VCaP (cell line): Measurements from ENCODE around the gene BRMS1L.

Experiments
- H3K27ac ChIP-seq: fragments of 450-650 bp; 2 replicates; pipeline ENCODE4 v1.5.1; 2017
- TF ChIP-seq, protein P1 (sequence below): fragments of 450-650 bp; conservative IDR thresholded peaks from 2 replicates; pipeline ENCODE4 v1.5.1; 2017; ENCODE audit warnings: mild to moderate bottlenecking, moderate library complexity

The BRMS1L gene

DNA sequence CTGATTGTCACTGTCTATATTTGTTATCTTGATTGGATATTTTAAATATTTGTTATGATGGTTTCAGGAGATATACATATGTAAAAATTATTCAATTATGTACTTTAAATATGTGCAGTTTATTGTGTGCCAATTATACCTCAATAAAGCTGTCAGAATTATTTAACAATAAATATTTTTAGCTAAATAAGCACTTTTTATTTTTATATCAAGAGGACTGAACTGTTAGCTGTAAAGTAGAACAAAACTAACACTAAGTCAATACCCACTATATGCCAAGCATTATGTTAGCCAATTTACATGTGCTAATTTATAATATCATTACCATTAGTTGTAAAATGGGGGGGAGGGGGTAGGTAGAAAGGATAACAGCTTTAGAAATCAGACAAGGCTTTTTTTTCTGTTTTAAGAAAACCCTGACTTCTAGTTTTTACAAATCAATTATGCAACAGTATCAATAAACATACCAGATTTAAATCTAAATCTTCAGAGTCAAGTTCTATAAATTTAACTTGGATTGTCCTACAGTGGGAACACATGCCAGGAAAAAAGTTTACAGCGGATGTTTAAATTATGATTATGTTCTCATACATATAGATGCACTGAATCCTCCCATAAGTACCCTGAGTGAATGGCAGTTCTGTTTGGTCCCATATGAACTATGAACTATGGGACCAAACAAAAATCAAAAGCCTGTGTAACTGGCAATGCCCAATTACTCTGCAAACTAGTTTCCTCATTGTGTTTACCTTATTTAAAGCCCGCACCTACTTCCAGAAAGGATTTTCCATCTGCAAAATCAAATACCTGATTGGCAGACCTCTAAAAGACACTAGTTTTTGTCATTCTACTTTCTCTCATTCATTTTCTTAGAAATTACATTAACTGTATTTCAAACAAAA is 19.9 kb upstream of the BRMS1L start:
- TF ChIP-seq, protein P1, sequence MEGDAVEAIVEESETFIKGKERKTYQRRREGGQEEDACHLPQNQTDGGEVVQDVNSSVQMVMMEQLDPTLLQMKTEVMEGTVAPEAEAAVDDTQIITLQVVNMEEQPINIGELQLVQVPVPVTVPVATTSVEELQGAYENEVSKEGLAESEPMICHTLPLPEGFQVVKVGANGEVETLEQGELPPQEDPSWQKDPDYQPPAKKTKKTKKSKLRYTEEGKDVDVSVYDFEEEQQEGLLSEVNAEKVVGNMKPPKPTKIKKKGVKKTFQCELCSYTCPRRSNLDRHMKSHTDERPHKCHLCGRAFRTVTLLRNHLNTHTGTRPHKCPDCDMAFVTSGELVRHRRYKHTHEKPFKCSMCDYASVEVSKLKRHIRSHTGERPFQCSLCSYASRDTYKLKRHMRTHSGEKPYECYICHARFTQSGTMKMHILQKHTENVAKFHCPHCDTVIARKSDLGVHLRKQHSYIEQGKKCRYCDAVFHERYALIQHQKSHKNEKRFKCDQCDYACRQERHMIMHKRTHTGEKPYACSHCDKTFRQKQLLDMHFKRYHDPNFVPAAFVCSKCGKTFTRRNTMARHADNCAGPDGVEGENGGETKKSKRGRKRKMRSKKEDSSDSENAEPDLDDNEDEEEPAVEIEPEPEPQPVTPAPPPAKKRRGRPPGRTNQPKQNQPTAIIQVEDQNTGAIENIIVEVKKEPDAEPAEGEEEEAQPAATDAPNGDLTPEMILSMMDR: no peak
- H3K27ac ChIP-seq: peak overlapping the region; percentile 90

DNA sequence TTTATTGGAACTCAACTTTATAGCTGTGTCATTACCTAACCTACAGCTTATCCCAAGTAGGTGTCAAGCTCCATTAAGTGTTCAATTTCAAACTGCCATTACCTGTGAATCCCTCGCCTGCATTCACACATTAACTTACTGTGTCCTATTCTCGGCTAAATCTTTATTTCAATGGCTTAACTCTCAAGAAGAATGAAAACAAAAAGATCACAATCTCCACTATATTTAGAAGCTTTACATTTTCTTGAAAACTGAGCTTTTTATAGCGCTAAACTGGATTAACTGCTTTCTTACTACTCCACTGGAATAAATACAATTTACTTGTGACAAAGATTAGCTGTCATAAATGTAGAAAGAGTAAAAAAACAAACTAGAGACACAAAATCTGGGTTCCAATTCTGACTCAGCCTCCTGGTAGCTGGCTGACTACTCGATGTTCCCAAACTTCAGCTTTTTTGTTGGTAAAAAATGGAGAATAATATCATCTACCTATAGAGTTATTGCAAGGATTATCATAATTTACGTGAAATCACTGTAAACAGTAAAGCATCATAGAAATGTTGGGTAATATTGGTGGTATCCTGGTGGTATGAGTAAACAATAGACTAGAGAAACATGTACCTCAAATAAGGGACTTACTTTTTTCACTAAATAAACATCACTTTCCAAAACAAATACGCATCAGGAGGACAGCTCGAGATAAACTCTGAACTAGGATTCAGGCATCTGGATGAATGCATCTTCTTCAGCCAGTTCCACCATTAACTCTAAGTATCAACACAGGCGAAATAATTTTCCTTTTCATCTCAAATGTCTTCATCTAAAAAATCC is 18.8 kb upstream of the BRMS1L start:
- H3K27ac ChIP-seq: peak overlapping the region; percentile 90
- TF ChIP-seq, protein P1: no peak

DNA sequence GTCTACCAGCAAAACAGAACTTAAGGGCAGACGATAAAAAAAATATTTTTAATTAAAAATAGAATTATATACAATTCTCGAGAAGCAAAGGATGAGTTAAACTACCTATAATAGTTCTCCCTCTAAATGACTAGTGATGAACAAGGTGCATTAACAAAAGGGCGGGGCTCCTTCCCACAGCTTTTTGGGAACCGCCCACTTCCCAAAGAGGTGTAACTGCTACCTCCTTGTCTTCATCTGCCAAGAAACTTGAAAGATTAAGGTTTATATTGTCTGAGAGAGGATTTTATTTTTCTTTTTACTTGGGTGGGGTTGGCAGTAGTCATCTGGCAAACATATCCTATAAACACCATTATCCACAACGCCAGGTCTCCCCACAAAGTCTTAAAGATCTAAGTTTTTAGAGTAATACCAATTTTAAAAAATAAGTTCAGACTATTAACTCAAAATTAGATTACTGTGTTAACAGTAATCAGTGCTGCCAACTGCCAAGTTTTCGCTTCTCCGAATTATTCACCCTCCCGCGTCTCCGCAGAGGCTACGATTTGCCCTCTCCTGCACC is 18.0 kb upstream of the BRMS1L start:
- TF ChIP-seq, protein P1: no peak
- H3K27ac ChIP-seq: peak overlapping the region; percentile 90

DNA sequence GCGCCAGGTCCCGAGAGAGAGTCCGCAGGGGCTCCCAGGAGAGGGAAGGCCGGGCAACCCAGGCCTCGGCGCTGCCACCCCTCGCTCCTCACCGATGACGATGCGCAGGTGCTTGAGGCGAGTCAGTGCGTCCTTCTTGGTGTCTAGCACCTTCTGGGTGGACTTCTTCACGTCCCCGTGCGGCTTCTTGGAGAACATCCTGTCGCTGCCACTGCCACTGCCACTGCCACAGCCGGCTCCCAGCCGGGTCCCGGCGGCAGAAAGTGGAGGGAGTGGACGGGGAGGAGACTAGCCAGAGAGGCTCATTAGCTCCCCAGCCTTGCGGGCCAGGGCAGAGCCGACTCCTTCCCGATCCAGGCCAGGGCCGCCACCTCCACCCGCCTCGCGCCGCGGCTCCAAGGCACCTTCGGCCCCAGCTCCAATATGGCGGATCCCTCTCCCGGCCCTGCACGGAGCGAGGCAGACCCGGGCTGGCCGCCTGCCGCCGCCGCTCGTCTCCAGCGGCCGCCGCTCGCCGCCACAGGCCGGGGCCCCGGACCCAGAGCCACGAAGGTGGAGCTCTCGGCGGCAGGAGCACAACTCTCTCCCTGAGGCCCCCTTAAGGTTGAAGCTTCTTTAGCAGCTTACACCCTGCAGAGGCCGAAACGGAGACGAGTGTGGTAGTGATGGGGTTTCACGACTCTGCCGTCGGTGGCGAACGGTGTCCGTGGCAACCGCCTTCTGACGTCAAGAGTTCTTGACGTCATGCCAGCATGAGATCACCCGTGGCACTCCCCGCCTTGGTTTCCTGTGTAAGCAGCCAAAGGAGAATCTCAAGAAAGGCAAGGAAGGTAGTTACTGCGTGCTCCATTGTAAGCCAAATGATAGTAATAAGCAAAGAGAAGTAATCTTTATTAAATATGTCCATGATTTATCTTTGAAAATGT is 17.2 kb upstream of the BRMS1L start, which contains the start of gene RALGAPA1:
RALGAPA1 (minus strand) TSS at position 658 of the 926 bp plus-strand sequence; CDS start at position 198, 460 bp downstream.
- peak within 1 kb of the TSS; percentile 90 for H3K27ac ChIP-seq
- TF ChIP-seq, protein P1: peak; percentile 57

DNA sequence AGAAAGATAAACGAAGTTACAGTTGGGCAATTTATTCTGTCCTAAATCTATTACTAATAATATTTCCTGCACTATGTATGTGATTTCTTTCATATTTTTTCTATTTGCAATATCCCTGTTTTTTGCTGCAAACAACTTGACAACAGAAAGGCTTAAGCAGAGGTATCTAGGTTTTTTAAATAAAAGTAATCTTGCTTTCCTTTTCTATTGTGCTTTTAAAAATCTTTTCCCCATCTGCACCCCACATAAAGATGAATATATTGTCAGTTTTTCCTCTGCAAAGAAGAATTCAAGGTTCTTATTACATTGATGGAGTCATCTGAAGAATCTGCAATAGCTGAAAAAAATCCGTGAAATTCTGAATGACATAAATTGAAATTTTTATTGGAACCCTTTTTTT is 16.5 kb upstream of the BRMS1L start:
- TF ChIP-seq, protein P1: no peak
- H3K27ac ChIP-seq: peak overlapping the region; percentile 90; the same call in 1 of the 2 replicates

DNA sequence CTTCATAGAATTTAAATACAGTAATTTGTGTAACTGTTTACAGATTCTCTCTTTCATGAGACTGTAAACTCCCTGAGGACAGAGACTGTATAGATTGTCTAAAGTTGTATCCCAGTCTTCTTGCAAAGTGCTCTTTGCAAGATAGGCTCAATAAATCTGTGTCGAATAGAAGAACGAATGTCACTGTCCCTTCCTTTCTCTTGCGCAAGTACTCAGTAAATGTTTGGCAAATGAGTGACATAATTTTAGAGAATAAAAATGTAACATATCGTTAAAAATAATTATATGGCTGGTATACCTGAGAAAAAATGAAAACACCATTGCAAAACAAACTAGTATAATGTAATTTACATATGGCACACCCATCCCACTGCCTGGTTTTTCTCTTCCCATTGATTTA is 15.2 kb upstream of the BRMS1L start:
- no peak overlapping the region for H3K27ac ChIP-seq
- TF ChIP-seq, protein P1: no peak
